ENCODE data around the gene CDH4.

The CDH4 gene

DNA sequence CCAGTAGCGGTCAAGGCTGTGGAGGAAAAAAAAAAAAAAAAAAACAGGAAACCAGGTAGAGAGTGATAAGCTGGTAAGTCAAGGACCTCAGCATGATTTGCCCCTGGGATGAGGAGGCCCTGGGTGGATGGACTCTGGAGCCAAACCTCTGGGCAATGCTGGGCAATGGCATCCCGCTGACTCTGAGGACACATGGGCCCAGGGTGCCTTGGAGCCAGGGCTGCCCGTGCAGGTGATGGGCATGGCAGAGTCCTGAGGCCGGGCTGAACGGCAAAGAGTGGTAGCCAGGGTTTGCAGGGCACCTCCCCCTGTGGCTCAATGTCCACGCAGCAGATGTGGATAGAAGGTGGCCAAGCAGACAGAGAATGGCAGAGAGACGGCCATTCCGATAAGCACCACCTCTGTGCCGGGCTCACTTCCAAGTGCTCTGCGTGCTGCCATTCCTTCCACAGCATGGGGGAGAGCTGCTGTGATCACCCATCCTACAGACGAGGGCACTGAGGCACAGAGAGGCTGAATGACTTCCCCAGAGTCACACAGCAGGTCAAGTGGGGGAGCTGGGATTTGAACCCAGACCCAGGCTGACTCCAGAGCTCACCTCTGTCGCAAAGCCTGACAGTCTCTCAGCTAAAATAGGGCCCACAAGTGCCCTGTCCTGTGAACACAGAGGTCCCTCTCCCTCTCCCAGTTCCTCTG, 353.9 kb downstream of the CDH4 start:
- no peak for DNase-seq (ENCODE audit: low read depth in 2 of 2)

DNA sequence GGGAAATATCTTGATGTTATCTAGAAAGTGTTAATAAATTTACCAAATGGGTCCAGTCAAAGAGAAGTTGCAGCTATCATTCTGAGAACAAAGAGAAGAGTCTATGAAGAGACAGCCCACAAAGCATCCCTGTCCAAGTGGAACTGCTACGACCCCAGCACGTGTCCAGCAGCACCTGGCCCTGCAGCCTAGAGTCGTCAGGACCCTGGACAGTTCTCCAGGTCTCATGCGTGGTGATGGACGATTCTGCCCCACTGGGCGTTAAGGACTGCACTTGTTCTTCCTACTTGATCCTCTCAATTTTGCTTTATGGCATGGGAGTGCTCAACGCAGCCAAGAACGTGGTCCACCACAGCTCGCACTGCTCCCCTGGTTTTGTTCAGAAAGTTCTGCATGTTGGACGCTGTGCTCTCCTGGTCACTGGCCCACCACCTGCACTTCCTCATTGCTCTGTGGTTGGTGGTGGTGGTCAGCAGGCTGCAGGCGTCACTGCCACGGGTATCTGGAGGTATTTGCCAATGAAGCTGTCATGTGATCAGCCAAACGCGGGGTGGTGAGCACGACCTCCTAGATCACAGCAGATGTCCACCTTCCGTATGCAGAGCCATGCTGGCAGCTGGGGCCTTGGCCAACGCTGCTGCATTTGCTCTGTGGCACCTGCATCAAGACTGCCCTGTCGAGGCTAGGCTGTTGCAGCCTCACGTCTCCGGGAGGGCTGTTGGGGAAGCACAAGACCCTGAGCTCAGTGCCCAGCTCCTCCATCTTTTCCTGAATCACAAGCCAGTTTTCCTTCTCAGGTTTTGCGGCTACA, 356.4 kb downstream of the CDH4 start:
- DNase-seq (ENCODE audit: low read depth in 2 of 2), result no peak

GRCh38 chr20:61609461-61609860, 357.4 kb downstream of the CDH4 start:
- DNase-seq (ENCODE audit: low read depth in 2 of 2), result no peak

DNA sequence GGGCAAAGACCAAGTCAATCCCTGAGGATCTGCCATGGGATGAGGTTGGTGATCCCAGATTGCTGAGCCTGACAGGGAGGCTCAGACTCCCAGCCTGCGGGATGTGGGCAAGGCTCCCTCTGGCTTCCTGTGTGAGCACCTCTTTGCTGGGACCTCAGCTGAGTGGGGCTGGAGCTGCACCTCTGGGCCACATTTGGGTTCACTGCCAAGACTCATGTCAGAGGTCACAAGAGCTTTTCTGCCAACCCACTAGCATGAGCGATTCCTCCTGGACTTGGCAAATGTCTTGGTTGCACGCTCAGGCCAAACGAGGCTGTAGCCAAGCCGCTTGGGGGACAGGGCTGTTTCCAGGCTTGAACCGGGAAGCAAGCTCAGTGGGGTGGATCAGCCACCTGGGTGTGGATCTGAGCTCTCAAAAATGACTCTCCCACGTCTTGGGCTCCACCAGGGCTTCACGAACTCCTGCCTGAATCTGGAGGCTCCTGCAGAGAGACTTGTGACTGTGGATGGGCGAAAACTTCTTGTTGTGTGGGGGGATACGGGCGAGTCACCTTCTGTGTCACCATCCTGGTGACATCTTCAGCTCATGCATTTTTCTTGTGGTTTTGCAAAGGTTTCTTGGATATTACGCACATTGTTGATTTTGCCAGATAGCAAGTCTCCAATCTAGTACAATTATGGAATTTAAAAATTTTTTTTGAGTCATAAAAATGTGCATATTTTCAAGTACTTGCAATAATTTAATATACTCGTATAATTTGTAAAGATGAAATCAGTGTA, 359.5 kb downstream of the CDH4 start:
- DNase-seq (ENCODE audit: low read depth in 2 of 2), result no peak

GRCh38 chr20:61613917-61614705, 362.1 kb downstream of the CDH4 start:
- no peak for DNase-seq (ENCODE audit: low read depth in 2 of 2)

DNA sequence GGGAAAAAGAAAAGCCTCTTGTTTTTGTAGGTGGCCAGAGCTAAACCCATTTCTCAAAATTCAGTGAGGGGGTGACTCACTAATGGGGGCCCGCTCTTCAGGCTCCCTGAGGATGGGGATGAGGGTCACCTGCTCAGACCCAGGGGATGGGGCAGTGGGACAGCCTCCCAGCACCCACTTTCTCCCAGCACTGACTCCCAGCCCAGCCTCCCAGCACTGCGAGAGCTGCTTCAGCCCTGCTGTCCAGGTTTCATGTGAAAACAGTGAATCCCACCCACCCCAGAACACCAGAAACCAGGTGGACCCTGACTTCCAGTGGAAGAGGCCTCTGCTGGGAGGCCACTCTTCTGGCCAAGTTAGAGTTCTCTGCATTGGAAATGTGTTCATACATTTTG, 362.6 kb downstream of the CDH4 start:
- DNase-seq (ENCODE audit: low read depth in 2 of 2), result no peak

- DNase-seq (ENCODE audit: low read depth in 2 of 2), result no peak
Observed at GRCh38 chr20:61615806-61616205, 363.7 kb downstream of the CDH4 start.

DNA sequence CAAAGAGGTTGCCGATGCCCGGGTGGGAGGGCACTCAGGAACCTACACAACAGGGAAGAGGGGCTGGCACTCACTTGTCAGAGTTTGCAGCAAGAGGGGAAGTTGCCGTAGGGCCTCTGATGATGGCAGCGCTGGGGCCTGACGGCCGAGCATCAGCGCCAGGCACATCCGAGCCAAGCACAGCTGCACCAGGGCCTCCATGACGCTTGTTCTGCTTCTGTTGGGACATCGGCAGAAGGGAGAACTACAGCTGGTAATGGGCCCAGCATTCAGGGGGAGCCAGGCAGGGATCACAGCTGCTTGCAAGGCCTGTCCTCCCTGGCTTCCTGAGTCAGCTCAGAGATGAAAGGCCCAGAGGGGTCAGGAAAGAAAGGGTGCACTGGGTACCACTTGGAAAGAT, 367.7 kb downstream of the CDH4 start:
- DNase-seq (ENCODE audit: low read depth in 2 of 2), result no peak

- DNase-seq (ENCODE audit: low read depth in 2 of 2), result no peak
Observed at GRCh38 chr20:61620174-61620573, 368.1 kb downstream of the CDH4 start.

DNA sequence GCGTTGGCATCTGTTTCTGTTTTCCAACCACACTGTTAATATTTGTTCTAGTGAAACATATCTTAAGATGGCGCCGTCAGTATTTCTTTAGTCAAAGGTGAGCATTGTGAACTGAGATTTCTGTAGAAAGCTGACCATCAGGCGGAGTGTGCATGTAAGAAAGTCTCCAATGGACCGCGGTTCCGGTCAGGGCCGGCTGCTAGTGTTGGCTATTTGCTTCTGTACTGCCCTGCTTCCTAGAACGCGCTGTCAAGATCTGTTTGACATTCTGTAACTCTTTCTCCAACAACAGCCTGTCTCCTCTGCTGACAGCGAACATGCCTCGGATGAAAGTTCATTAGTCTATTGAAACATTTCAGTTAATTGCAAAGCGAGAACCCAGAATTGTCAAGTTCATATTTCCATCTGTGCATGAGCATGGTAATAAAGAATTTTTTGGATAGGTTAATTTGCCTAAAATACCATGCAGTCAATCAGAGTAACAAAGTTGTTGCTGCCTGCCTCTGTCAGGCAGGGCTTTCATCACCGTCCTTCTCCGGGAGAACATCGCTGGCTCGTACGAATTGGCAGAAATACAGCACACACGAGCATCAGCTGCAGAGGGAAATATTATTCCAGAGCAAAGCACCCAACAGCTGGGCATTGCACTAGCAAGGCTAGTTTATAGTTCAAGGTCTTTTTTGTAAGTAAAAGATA, 369.1 kb downstream of the CDH4 start:
- DNase-seq (ENCODE audit: low read depth in 2 of 2), result no peak

DNA sequence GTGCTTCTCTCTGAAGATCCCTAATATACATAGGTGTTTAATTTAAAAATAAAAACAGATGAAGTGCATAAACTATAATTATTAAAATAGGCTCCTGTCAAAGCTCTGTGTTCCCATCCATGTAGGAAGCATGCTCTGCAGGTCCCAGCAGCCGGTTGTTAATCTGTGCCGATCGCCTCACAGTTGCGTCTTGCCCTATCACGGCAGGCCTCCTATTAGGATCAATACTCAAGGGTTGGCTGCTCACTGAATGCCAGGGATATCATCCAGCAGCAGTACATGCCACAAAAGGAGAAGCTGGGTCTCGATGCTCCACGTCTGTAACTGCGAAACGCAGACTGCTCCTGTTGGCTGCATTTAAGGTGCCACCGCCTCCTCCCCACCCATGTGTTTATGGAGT, 369.8 kb downstream of the CDH4 start:
- DNase-seq (ENCODE audit: low read depth in 2 of 2), result no peak

DNA sequence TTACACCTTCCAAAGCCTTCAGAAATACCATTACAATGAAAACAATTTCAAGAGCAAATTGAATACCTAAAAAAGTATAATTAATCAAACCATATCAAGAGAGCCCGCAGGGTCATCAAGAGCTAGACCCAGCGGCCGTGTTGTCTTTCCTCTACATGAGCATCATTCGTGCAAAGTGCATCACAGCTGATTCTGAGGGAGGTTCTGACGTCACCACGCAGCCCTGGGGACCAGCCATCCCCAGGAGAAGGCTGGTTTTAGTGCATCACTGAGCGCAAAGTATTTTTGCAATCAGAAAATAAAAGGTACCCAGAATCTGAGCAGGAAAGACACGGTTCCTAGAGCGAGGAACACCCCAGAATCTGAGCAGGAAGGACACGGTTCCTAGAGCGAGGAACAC, 371.4 kb downstream of the CDH4 start:
- DNase-seq (ENCODE audit: low read depth in 2 of 2), result no peak

- DNase-seq (ENCODE audit: low read depth in 2 of 2), result no peak
Observed at GRCh38 chr20:61625246-61625645, 373.2 kb downstream of the CDH4 start.

- DNase-seq (ENCODE audit: low read depth in 2 of 2), result no peak
Observed at GRCh38 chr20:61626412-61626811, 374.4 kb downstream of the CDH4 start.

DNA sequence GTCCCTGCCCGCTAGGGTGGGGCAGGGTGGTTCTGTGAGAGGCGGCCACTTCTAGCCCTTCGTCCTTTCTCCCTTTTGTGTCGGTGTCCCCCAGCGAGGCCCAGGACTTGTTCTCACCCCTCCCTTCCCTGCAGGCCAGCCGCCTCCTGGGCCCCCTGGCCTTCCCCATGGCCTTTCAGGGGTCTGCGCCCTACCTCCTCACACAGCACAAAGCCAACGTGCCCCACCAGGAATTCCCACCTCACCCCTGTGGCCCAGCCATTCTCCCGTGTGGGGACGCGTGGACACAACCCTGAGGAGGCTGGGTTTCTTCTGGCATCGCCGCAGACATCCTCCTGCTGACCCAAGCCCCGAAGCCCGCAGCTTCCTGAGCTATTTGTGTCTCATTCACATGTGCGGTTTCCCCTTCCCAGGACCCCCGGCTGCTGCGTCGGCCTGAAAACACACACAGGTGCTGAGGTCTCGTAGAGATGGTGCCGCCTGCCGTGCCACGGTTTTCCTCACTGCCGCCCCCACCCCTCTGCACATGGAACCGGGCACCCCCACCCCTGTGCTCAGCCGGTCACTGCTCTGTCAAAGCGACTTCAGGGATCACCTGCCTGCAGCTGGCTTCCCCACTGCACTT, 375.8 kb downstream of the CDH4 start:
- no peak for DNase-seq (ENCODE audit: low read depth in 2 of 2)

DNA sequence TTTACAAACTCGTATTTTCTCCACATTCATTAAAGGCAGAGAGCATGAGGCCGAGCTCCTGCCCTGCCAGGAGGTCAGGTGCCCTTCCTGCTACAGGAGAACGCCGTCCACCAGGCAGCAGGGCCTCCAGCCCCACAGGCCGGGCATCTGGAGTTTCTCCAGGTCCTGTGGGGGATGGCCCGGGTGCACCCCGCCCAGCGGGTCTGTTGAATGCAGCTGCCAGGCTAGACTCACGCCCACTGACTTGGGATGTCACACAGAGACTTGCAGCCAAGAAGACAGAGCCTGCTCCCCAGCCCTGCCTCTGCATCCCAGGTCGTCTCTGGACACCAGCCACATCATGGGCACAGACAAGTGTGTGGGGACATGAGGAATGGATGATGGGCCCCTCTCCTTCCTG, 376.4 kb downstream of the CDH4 start:
- DNase-seq (ENCODE audit: low read depth in 2 of 2), result no peak

DNA sequence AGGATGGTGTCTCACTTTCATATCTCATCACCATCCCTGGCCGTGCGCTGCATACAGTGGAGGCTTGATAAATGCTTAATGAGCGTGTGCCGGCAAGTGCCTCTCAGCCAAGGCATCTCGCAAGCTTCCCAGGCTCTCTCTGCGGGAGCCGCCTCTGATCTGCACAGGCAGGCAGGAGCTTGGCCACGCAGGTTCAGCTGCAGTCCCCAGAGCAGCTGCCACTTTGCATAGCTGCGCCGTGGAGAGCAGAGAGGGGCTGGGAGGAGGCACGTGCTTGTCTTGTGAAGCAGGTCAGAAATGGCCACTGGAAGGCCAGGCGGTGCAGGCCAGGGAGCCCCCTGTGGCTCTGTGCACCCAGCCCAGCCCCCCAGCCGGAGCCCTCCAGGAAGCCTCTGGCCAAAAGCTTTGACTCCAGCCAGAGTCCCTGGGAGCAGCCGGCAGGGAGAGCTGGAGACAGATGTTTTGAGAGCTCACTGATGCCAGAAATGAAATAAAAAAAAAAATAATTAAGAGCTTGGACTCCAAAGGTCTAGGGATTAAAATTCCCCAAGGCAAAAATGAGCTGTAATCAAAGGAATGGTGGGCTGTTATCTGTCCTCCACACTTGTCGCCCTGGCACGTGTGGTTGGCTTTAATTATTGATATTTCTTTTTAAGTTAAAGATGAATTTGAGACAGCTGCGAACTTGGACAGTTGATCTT, 377.0 kb downstream of the CDH4 start:
- no peak for DNase-seq (ENCODE audit: low read depth in 2 of 2)

DNA sequence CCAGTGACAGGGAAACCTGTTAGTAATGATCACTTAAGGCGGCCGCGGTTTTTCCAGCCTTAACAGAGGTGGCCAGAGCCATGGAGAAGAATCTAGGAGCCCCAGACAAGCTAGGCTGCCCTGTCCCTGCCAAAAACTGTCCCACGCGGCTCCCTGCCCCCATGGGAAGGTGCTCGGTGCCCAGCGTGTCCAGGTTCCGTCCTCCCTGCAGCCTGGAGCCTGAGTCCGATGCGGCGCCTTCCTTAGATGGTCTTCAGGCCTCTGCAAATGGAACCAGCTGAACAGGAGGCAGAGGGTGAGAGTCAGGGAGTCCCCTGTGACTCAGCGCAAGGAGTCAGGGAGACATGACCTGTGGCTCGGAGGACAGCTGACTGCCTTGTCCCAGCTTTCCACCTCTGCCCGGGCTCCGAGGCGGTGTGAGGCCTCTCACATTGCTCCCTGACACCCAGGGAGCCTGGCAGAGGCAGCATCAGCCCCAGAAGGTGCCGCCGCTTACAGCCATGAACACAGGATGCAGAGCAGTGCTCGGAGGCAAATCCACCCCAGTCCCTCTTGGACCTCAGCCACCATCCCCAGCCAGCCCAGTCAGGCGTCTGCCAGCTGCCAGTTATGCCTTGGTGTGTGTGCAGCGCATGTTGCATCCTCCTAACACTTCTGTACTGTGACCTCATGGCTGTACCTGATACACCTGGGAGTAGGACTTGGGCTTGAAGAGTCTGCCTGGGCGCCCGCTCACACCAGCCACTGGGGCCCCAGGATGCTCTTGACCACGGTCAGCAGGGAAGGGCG, 377.7 kb downstream of the CDH4 start:
- no peak for DNase-seq (ENCODE audit: low read depth in 2 of 2)

DNA sequence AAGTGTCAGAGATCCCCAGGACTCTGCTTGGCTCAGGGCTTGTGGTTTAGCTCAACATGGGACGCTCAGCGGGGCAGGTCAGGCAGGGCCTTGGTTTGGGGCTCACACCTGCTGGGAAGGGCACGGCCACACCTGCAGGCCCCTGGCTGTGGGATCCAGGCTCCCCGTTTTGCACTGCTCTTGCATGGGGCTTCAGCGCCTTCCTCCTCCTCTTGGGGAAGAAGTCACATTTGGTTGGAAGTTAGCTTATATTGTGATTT, 378.3 kb downstream of the CDH4 start:
- no peak for DNase-seq (ENCODE audit: low read depth in 2 of 2)

DNA sequence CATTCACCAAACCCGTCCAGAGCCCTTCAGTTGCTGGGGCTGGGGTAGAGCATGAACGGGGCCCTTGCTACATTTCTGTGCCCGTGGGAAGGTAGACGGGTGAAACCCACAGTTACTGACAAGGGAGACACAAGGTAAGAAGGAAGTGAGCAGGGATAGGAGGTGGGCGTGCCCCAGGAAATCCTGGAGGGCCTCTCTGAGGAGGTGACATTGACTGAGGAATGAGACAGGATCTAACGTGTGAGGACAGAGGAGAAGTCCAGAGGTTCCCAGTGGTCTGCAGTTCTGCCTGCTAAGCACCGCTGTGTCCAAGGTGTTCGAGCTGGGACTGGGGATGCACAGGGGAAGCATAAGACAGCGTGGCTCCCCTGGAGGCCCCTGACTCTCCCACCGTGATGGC, 378.8 kb downstream of the CDH4 start:
- DNase-seq (ENCODE audit: low read depth in 2 of 2), result no peak
